ENCODE results near the gene SLC7A7. TPM values are rescaled to one million over a fixed set of nuclear protein-coding genes. Genes with fewer than 3 reads are reported as not detected.
"Not testable (repeated sequence)": the region's sequence is repeated elsewhere in the genome, so short reads cannot be mapped to it uniquely, and the experiment has no call there.

The SLC7A7 gene
- total RNA-seq, 1 experiment from 2014 or later = 2.6 TPM

DNA sequence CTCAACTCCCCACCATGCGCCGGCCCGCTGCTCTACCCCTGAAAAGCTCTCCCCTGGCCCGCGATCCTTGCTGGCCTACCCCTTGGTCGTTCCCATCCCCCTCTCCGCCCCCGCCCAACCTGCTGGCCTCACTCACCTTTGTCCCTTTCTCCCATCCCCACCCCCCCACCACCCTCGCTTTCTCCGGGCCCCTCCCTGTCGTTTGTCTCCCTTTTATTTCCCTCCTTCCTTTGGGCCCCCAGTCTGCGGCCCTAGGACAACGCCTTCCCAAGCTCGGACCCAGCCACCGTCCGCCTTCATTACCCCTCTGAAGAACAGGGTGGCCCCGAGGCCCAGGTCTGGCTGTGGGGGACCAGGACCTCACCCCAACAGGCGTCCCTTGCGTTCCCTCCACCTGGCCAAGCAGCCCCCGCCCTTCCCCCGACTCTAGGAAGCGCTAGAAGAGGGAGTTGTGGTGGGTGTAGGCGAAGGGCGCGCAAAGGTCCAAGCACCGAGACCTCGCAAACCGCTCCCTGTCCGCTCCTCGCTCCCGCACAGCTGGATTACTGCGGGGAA lies 6.9 kb upstream of the SLC7A7 start:
- DNase-seq (ENCODE audit: low read depth) = no peak

DNA sequence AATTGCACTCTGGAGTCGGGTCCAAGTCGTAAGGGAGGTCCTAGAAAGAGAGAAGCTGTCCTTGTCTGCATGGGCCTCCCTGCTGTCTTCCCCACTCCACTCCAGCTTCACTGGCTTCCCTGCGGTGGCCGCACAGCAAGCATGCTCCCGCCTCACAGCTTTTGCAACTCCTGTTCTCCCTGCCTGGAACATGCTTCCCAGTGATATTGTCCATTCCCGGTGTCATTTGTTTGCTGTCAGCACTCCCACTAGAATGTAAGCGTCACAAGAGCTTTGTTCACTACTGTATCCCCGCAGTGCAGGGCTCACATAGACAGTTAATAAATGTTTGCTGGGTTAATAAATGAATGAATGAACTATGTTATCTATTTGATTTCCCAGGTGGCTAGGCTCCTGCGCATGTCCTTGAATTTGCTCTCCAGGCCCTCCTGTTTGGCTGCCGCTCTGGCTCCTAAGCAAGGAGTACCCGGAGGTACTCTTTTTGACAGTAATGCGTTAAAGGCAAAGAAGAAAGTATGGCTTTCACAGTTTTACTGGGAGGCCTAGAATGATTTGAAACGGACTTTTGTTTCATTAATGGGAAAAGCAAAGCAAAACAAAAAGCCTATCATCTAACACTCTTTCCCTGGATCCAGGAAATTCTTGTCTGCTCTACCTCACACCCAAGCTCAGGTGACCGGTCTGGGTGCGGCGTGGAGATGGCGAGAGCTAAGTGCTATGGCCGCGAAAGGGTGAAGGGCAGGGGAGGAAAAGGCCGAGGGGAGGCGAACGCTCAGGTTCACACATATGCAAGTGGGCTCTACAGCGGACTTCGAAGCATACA lies 6.2 kb upstream of the SLC7A7 start:
- no peak for DNase-seq (ENCODE audit: low read depth)

- DNase-seq (ENCODE audit: low read depth) = peak; percentile 68
These were observed 5.5 kb upstream of the SLC7A7 start for GRCh38 chr14:22820731-22821130.

DNA sequence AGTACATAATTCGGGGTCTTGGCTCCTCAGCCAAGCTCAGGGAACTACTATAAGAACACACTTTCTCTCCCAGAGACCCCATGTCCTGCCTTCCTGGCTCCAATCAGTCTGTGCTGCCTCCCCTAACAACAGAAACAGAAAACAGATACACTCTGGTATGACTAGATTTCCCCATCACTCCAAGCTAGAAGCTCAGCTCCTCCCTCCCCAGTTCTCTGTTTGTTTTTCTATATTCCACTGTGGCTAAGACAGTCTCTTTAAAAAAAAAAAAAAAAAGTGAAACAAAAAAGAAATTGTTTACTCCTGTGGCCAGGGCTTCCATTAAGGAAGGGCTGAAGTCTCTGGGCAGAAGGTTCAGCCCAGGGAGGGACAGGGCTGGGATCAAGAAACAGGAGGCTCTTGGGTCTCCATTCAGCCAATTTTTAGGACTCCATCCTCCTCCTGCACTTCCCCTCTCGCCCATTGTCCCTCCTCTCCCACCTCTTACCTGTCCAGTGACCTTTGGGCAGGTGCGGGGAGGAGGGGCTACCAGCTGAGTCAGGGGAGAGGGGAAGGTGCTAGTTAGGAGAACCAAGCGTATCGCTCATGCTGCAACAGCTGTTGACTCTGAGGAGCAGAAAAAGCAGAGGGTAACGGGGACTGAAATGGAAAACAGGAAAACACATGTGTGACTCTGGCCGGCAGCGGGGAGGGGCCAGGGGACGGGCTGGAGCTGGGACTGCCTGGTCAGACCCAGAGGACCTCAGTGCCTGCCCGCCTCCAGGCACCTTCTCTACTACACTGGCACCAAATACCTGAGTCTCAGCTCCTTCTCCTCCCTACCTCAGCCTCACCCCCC lies 4.1 kb upstream of the SLC7A7 start:
- DNase-seq (ENCODE audit: low read depth) = peak; percentile 85

DNA sequence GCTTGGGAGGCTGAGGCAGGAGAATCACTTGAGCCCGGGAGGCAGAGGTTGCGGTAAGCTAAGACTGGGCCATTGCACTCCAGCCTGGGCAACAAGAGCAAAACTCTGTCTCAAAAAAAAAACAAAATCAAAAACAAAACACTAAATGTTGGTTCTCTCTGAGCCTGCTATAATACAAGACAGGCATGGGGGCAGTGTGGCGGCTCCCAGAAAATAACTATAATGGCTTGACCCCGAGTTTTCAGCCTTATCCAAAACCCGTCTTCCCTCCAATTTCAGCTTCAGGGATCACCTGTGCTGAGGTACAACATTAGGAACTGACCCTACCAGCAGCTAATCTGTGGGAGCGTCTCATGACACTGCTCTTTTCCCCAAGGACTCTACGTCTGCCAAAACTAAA lies 862 bp downstream of the SLC7A7 start:
- DNase-seq (ENCODE audit: low read depth) = no peak

DNA sequence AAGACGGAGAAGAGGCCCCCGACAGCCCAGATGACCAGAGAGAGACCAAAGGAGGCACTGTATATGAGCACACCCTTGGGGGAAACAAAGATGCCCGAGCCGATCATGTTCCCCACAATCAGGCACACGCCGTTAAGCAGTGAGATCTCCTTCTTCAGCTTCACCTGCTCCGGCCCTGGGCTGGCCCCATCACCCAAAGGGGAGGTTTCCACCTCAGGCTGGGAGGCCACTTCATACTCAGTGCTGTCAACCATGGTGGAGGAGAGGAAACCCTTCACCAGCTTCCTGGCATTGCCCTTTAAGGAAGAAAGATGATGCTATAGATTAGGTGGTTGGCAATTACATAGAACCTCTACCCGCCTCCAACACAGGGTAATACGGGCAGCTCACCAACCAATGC lies 2.1 kb downstream of the SLC7A7 start:
- DNase-seq (ENCODE audit: low read depth) = no peak

DNA sequence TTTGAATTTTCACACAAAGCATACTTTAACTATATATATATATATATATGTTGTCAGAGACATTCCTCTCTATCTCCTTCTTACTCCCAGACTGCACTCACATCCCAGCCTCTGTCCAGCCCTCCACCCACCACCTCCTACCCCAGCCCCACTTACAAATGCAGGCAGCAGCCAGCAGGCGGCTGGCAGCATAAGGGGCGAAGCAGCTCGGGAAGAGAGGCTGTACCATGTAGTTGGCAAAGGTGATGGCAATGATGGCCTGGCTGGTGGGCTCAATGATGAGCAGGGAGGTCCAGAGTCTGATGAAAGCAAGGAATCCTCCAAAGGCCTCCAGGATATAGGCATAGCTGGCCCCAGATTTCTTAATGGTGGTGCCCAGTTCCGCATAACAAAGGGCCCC lies 2.5 kb downstream of the SLC7A7 start:
- no peak for DNase-seq (ENCODE audit: low read depth)

DNA sequence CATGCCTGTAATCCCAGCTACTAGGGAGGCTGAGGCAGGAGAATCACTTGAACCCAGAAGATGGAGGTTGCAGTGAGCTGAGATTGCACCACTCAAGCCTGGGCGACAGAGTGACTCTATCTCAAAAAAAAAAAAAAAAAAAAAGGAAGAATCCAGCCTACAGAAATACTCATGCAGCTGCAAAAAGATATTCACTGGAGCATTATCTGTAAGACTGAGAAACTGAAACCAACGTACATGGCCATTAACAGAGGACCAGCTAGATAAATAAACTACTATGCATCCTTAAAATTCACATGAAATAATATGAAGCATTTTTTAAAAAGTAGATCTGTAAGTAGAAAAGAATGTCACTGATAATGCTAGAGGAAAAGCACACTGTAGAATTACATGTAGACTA lies 3.5 kb downstream of the SLC7A7 start:
- no peak for DNase-seq (ENCODE audit: low read depth)

GRCh38 chr14:22808388-22809209 lies 6.6 kb downstream of the SLC7A7 start:
- no peak for DNase-seq (ENCODE audit: low read depth)

DNA sequence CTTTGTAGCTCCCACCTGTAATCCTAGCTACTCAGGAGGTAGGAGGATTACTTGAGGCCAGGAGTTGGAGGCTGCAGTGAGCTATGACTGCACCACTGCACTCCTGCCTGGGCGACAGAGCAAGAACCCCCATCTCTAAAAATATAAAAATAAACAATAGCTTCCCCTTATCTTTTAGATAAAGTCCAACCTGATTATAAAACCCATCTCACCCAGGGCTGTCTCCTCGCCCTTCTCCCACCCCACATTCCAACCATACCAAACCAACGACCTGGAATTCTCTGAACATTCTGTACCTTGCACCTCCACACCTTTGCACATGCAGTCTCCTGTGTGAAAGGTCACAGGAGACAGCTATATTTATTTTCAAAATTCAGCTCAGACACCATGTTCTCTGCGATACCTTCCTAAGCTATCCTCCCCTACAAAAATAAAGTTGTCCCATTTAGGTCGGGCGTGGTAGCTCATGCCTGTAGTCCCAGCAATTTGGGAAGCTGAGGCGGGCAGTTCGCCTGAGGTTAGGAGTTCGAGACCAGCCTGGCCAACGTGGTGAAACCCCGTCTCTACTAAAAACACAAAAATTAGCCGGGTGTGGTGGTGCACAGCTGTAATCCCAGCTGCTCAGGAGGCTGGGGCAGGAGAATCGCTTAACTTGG lies 7.7 kb downstream of the SLC7A7 start:
- DNase-seq (ENCODE audit: low read depth) = no peak

- DNase-seq (ENCODE audit: low read depth) = not testable (repeated sequence)
These were observed 10.0 kb downstream of the SLC7A7 start for GRCh38 chr14:22805235-22805634.

- no peak for DNase-seq (ENCODE audit: low read depth)
These were observed 11.6 kb downstream of the SLC7A7 start for GRCh38 chr14:22803687-22803974.

GRCh38 chr14:22802860-22803686 lies 12.2 kb downstream of the SLC7A7 start:
- no peak for DNase-seq (ENCODE audit: low read depth)

DNA sequence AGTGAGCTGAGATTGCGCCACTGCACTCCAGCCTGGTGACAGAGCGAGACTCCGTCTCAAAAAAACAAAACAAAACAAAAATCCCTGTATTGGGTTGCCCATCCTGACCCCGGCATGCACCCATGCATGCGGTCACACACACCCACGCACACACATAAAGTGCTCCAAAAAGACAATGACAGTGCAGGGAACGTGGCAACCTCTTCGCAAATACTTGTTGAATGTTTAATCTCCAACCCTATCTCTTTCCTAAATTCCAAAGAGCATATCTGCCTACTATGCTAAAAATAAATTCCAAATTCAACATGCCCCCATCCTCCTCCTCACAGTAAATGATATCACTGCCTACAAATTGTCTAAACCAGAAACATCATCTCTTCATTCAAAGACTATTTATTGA lies 13.5 kb downstream of the SLC7A7 start:
- DNase-seq (ENCODE audit: low read depth) = no peak

GRCh38 chr14:22800346-22800745 lies 14.9 kb downstream of the SLC7A7 start:
- no peak for DNase-seq (ENCODE audit: low read depth)

DNA sequence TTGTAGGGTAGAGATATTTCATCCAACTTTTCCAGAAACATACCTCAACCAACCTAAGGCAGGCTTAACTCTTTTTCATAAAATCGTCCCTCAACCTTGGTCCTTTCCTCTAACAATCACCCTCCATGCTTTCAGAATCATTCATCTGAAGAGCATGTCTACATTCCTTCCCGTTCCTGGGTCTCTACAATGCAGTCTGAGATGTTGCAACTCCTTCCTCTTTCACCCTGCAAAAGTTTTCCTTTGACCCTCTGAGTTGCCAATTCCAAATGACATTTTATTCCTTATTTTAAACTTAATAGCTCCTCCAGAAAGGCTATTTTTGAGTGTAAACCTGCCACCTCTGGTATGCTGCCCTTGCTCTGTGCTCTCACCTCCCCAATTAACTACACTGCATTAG lies 16.7 kb downstream of the SLC7A7 start:
- DNase-seq (ENCODE audit: low read depth) = no peak

GRCh38 chr14:22797017-22797917 lies 18.0 kb downstream of the SLC7A7 start:
- no peak for DNase-seq (ENCODE audit: low read depth)

GRCh38 chr14:22796087-22796707 lies 19.0 kb downstream of the SLC7A7 start:
- no peak for DNase-seq (ENCODE audit: low read depth)

DNA sequence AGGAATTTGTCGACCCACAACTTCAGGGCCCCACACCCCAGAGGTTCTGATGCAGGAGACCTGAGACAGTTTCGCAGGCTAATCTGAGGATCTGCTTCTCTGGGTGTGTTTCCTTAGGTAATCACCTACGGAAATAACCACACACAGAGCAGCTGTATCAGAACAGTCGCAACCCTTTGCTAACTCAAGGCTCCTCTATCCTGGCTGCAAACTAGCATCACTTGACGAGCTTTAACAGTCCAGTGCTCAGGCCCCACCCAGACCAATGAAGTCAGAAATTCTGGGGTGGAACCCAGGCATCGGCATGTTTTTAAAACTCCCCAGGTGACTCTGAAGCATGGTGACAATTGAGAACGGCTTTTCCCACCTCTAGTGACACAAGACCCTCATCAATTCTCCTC lies 20.7 kb downstream of the SLC7A7 start:
- no peak for DNase-seq (ENCODE audit: low read depth)
